Caco-2 (cell line): ENCODE data around the gene APEH. TPM values are rescaled to one million over a fixed set of nuclear protein-coding genes. Genes with fewer than 3 reads are reported as not detected.

Experiments used
- BruUV-seq: library from RNA; stranded (reverse); fragments of 400-500 nt; replicated peaks from 2 replicates; lab custom pipeline; 2021; lab: Mats Ljungman, UMichigan
- CTCF ChIA-PET: fragments of 300-600 bp; sonication (Branson Sonifier 250); formaldehyde crosslinking; loops from one replicate; lab custom pipeline; 2022; ENCODE audit warnings: antibody characterized with exemption; lab: Charles Lee
- POLR2A ChIA-PET: fragments of 300-600 bp; sonication (Branson Sonifier 250); formaldehyde crosslinking; loops from one replicate; lab custom pipeline; 2022; ENCODE audit warnings: antibody characterized with exemption; lab: Charles Lee
- DNase-seq, 2 experiments: peaks; one replicate each; pipeline versions ENCODE4 v3.0.0 to v3.0.0-alpha.2; 2020 to 2022
- H3K27me3 ChIP-seq: replicated peaks from 2 replicates; pipeline ENCODE4 v1.6.0; 2011; ENCODE audit warnings: low read length; ENCODE audit not compliant: control insufficient read depth, insufficient read depth
- H3K36me3 ChIP-seq: 2 replicates; pipeline ENCODE4 v1.5.1; 2011; ENCODE audit warnings: low read length; ENCODE audit not compliant: control insufficient read depth, insufficient read depth
- H3K4me1 ChIP-seq: fragments of 250-450 bp; sonication (Bioruptor Pico); 2 replicates; pipeline ENCODE4 v1.5.1; 2020; ENCODE audit warnings: mild to moderate bottlenecking
- H3K4me3 ChIP-seq: 2 replicates; pipeline ENCODE4 v1.5.1; 2011; ENCODE audit warnings: low read depth, mild to moderate bottlenecking, control low read depth, low read length
- H3K9me3 ChIP-seq: fragments of 250-450 bp; sonication (Bioruptor Pico); 2 replicates; pipeline ENCODE4 v1.5.1; 2020; ENCODE audit warnings: mild to moderate bottlenecking, moderate library complexity
- H3K27ac Mint-ChIP-seq: one replicate; pipeline ENCODE4 v1.8.0; 2022; ENCODE audit warnings: mixed read lengths; ENCODE audit not compliant: unreplicated experiment
- H3K27me3 Mint-ChIP-seq: one replicate; pipeline ENCODE4 v1.8.0; 2022; ENCODE audit warnings: mixed read lengths; ENCODE audit not compliant: insufficient read depth, unreplicated experiment
- H3K36me3 Mint-ChIP-seq: one replicate; pipeline ENCODE4 v1.8.0; 2022; ENCODE audit warnings: mild to moderate bottlenecking, mixed read lengths; ENCODE audit not compliant: insufficient read depth, unreplicated experiment
- H3K4me1 Mint-ChIP-seq: one replicate; pipeline ENCODE4 v1.8.0; 2022; ENCODE audit warnings: low read depth, mixed read lengths; ENCODE audit not compliant: unreplicated experiment
- H3K4me3 Mint-ChIP-seq: one replicate; pipeline ENCODE4 v1.8.0; 2022; ENCODE audit warnings: mild to moderate bottlenecking, moderate library complexity, mixed read lengths; ENCODE audit not compliant: unreplicated experiment
- H3K9me3 Mint-ChIP-seq: one replicate; pipeline ENCODE4 v1.8.0; 2022; ENCODE audit warnings: mixed read lengths; ENCODE audit not compliant: unreplicated experiment
- CTCF ChIP-seq, 2 experiments: fragments of 200-600 bp in 1 of 2; IDR thresholded peaks; 1 replicate in 1 of 2; 2 replicates in 1 of 2; pipeline versions ENCODE4 v1.5.1 to v1.8.0; 2011 to 2022; ENCODE audit warnings: antibody characterized with exemption in 1 of 2, control low read depth in 1 of 2, inconsistent platforms in 1 of 2, low read depth in 1 of 2, low read length in 1 of 2, mild to moderate bottlenecking in 1 of 2, moderate library complexity in 1 of 2; ENCODE audit not compliant: insufficient read depth in 1 of 2, severe bottlenecking in 1 of 2, unreplicated experiment in 1 of 2
- intact Hi-C: fragments of 100-400 bp; cut with micrococcal nuclease; formaldehyde crosslinking; loops from one replicate; pipeline ENCODE4 v1.10.0; 2022; ENCODE audit not compliant: unreplicated experiment
- total RNA-seq: library from RNA; stranded (reverse); gene quantifications from 2 replicates; pipeline ENCODE4 v1.2.3, GENCODE V29; 2022

APEH gene
- total RNA-seq, 1 experiment from 2014 or later = 236 TPM

- no peaks in the 10 kb centered on the region for H3K4me1 ChIP-seq
- no peaks in the 10 kb centered on the region for H3K9me3 Mint-ChIP-seq
- no peak overlapping the region for H3K4me3 Mint-ChIP-seq
Measured at GRCh38 chr3:49642708-49643145, 31.4 kb upstream of the APEH start.

GRCh38 chr3:49644684-49645083 lies 29.5 kb upstream of the APEH start:
- Mint-ChIP-seq H3K4me3 (no peak overlapping the region), H3K9me3 (no peaks in the 10 kb centered on the region), H3K27ac (no peak overlapping the region), H3K36me3 (peaks cover 6% of the 10 kb centered on the region), H3K4me1 (no peaks in the 10 kb centered on the region), H3K27me3 (no peaks in the 10 kb centered on the region)
- Histone ChIP-seq H3K36me3 (no peaks in the 10 kb centered on the region), H3K4me3 (no peak overlapping the region), H3K27me3 (no peaks in the 10 kb centered on the region), H3K9me3 (no peaks in the 10 kb centered on the region), H3K4me1 (no peaks in the 10 kb centered on the region)
- CTCF ChIA-PET = interaction anchor here (0.7 kb wide), 1 partner anchor 105 kb away, joined by 3 read pairs; no protein-coding TSS in a partner anchor
- no peak for DNase-seq
- BruUV-seq = no TSS peak
- intact Hi-C loops = no loop called here
- TF ChIP-seq CTCF (IDR thresholded peaks at IDR 0.05; ENCODE audit: insufficient read depth in 1 of 2, low read depth in 1 of 2, low read length in 1 of 2, severe bottlenecking in 1 of 2, unreplicated experiment in 1 of 2) = no peak
- POLR2A ChIA-PET = no interaction called here

More at GRCh38 chr3:49642708-49643145, 31.4 kb upstream of the APEH start:
- no TSS peak for BruUV-seq
- H3K36me3 ChIP-seq = no peaks in the 10 kb centered on the region
- Mint-ChIP-seq H3K27ac (no peak overlapping the region), H3K4me1 (no peaks in the 10 kb centered on the region), H3K27me3 (no peaks in the 10 kb centered on the region), H3K36me3 (peaks cover 6% of the 10 kb centered on the region)
- intact Hi-C loops = no loop called here
- no peaks in the 10 kb centered on the region for H3K9me3 ChIP-seq
- ChIA-PET POLR2A (no interaction called here), CTCF (no interaction called here)
- no peaks in the 10 kb centered on the region; the same call in 1 of the 2 replicates for H3K27me3 ChIP-seq
- H3K4me3 ChIP-seq = no peak overlapping the region
- DNase-seq = no peak
- no peak for TF ChIP-seq CTCF (IDR thresholded peaks at IDR 0.05; ENCODE audit: insufficient read depth in 1 of 2, low read depth in 1 of 2, low read length in 1 of 2, severe bottlenecking in 1 of 2, unreplicated experiment in 1 of 2)

GRCh38 chr3:49646236-49646635 lies 27.9 kb upstream of the APEH start:
- no peaks in the 10 kb centered on the region for H3K27me3 Mint-ChIP-seq
- H3K4me1 Mint-ChIP-seq = no peaks in the 10 kb centered on the region
- POLR2A ChIA-PET = no interaction called here
- H3K36me3 Mint-ChIP-seq = peaks cover 6% of the 10 kb centered on the region
- no peak overlapping the region for H3K27ac Mint-ChIP-seq
- H3K27me3 ChIP-seq = no peaks in the 10 kb centered on the region
- H3K36me3 ChIP-seq = no peaks in the 10 kb centered on the region
- no peak overlapping the region for H3K4me3 Mint-ChIP-seq
- H3K4me1 ChIP-seq = no peaks in the 10 kb centered on the region
- intact Hi-C loops = no loop called here
- no TSS peak for BruUV-seq
- H3K9me3 Mint-ChIP-seq = no peaks in the 10 kb centered on the region
- DNase-seq = no peak
- CTCF ChIA-PET = no interaction called here
- H3K4me3 ChIP-seq = no peak overlapping the region
- TF ChIP-seq CTCF (IDR thresholded peaks at IDR 0.05; ENCODE audit: insufficient read depth in 1 of 2, low read depth in 1 of 2, low read length in 1 of 2, severe bottlenecking in 1 of 2, unreplicated experiment in 1 of 2) = no peak
- no peaks in the 10 kb centered on the region for H3K9me3 ChIP-seq
